ENCODE measurements around the gene IPP. TPM values are rescaled to one million over a fixed set of nuclear protein-coding genes. Genes with fewer than 3 reads are reported as not detected.

The IPP gene
- total and polyA plus RNA-seq, 2 of the 8 experiments (the other 6 are each of a cell fraction or from before 2014, with no cell fraction given): 1.4 to 5.6 TPM

- H2BK15ac ChIP-seq (ENCODE audit: low read length): no peak overlapping the region
- TF ChIP-seq HDAC6 (IDR thresholded peaks at IDR 0.05; ENCODE audit: low read depth, low read length) (no peak), CBX8 (IDR thresholded peaks at IDR 0.05; ENCODE audit: borderline replicate concordance, low read depth, low read length) (no peak), SIRT6 (IDR thresholded peaks at IDR 0.05; ENCODE audit: low read length) (no peak)
Observed at GRCh38 chr1:45796381-45796780, 45.9 kb upstream of the IPP start.

More at GRCh38 chr1:45796381-45796780, 45.9 kb upstream of the IPP start:
- no peak overlapping the region for H3K23ac ChIP-seq (ENCODE audit: insufficient read length)
- no peak for FAIRE-seq
- H3K9ac ChIP-seq (replicated peaks in 1 of 4; ENCODE audit: extremely low read depth in 1 of 4, low read depth in 3 of 4, low read length in 3 of 4): no peak overlapping the region
- H3K4me1 ChIP-seq (replicated peaks in 1 of 4; ENCODE audit: control insufficient read depth in 3 of 4, insufficient read depth in 4 of 4, low read length in 3 of 4): no peaks in the 10 kb centered on the region
- no peaks in the 10 kb centered on the region for H3K9me3 ChIP-seq (ENCODE audit: insufficient read depth in 2 of 2, low read depth in 1 of 2, low read length in 1 of 2)
- ChIA-PET POLR2A (ENCODE audit: partially characterized antibody) (interaction anchor here (1.5 kb wide), 1 partner anchor 50 kb away, joined by 3 read pairs; no protein-coding TSS in a partner anchor), CTCF (ENCODE audit: partially characterized antibody) (interaction anchor here (0.7 to 0.8 kb wide), 2 partner anchors 12 to 162 kb away, joined by 3 to 4 read pairs; no protein-coding TSS in a partner anchor)
- no peaks in the 10 kb centered on the region for H3K36me3 ChIP-seq (ENCODE audit: control insufficient read depth in 2 of 4, insufficient read depth in 4 of 4, low read length in 3 of 4)
- WGBS, 2 experiments (ENCODE audit: extremely low coverage in 1 of 2, insufficient coverage in 1 of 2, insufficient read length in 1 of 2, insufficient replicate concordance in 2 of 2, low coverage in 1 of 2, low lambda C conversion rate in 2 of 2, missing lambda C conversion rate in 1 of 2): 95% methylated on average over 2 of the region's 2 CpGs; no CpG with 5 or more reads in 1 of the 2 experiments
- no peak overlapping the region for H3K4me2 ChIP-seq (ENCODE audit: insufficient read depth in 1 of 2, low read depth in 2 of 2, low read length in 2 of 2)
- no peak overlapping the region for H2BK5ac ChIP-seq (ENCODE audit: low read depth, low read length)
- H3K18ac ChIP-seq (ENCODE audit: extremely low read depth, low read length): no peak overlapping the region
- no peaks in the 10 kb centered on the region for H3K79me1 ChIP-seq (ENCODE audit: low read depth, low read length)
- no peak overlapping the region for H3K4ac ChIP-seq (replicated peaks; ENCODE audit: insufficient read length, low read depth, low read length)
- H3K79me2 ChIP-seq (ENCODE audit: control insufficient read depth in 1 of 2, insufficient read depth in 2 of 2, low read length in 2 of 2): no peaks in the 10 kb centered on the region
- no peak overlapping the region for H3K56ac ChIP-seq (replicated peaks; ENCODE audit: insufficient read length, low read depth, low read length)
- H3K4me3 ChIP-seq (ENCODE audit: extremely low read depth in 1 of 4, insufficient read depth in 2 of 4, low read depth in 3 of 4, low read length in 4 of 4): no peak overlapping the region
- no peak overlapping the region for H2BK12ac ChIP-seq (ENCODE audit: low read depth, low read length)
- no peak overlapping the region for H3K27ac ChIP-seq (ENCODE audit: low read depth, low read length)
- H4K8ac ChIP-seq (ENCODE audit: extremely low read depth, insufficient read depth, low read length): no peak overlapping the region
- no peaks in the 10 kb centered on the region for H4K20me1 ChIP-seq (replicated peaks in 1 of 2; ENCODE audit: control insufficient read depth in 1 of 2, insufficient read depth in 2 of 2, low read length in 2 of 2)
- no peaks in the 10 kb centered on the region for H3K27me3 ChIP-seq (replicated peaks in 1 of 4; ENCODE audit: control insufficient read depth in 3 of 4, extremely low read depth in 1 of 4, insufficient read depth in 3 of 4, low read length in 3 of 4)
- no peak overlapping the region for H3K14ac ChIP-seq (ENCODE audit: insufficient read length)
- no peak overlapping the region for H4K5ac ChIP-seq (ENCODE audit: insufficient read length, low read depth, low read length)
- no peak overlapping the region for H2BK120ac ChIP-seq (replicated peaks; ENCODE audit: low read depth, low read length)
- DNase-seq (ENCODE audit: low read depth in 1 of 2, low spot score in 2 of 2): no peak
- no peaks in the 10 kb centered on the region for H3K23me2 ChIP-seq (ENCODE audit: low read depth, low read length)
- H4K91ac ChIP-seq (replicated peaks; ENCODE audit: insufficient read length, low read length): no peak overlapping the region
- no peak overlapping the region for H2AFZ ChIP-seq (ENCODE audit: low read length)
- H2BK20ac ChIP-seq (ENCODE audit: low read length): no peak overlapping the region
- no peak overlapping the region for H2AK5ac ChIP-seq (ENCODE audit: low read depth, low read length)
